HG03097 (cell line): ENCODE measurements around the gene QPRT.
A peak's percentile ranks its signal among the peaks of the same experiment; 100 is the strongest.
"Not testable (repeated sequence)": the region's sequence is repeated elsewhere in the genome, so short reads cannot be mapped to it uniquely, and the experiment has no call there.

Experiments used
- ATAC-seq: cut with Tn5 transposase; IDR thresholded peaks from one replicate; pipeline ENCODE4 v1.9.1; 2021; ENCODE audit not compliant: unreplicated experiment, low FRiP score

QPRT gene

DNA sequence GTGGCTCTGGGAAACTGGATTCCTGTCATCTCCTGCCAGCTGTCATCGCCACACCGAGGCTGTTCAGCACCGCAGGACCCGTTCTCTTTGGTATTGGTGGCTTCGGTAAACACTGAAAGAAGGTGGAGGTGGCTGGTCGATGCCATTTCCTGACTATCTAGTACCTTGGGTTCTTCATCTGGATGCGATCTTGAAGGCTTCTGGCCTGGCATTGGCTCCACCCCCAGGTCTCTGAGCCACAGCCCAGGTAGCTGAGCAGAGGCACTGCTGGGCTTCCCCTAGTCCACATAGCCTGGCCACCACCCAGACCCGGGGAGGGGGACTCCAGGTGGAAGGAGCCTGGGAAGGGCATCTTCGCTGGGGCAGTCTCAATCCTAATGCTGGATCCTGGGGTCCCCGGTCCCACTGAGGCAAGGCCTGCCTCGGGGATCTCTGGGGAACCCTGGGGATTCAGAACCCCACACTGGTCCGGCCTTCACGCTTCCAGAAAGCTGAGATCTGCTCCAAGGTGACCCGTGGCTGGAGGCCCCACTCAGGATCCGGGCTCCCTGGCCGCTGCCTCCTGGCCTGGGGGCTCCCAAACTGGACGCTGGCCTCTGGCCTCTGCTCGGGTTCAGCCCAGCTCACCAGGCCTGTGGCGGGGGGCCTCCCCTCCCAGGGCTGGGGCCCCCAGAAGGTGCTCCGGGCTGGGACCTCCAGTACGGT is 65.0 kb downstream of the QPRT start:
- ATAC-seq: no peak

DNA sequence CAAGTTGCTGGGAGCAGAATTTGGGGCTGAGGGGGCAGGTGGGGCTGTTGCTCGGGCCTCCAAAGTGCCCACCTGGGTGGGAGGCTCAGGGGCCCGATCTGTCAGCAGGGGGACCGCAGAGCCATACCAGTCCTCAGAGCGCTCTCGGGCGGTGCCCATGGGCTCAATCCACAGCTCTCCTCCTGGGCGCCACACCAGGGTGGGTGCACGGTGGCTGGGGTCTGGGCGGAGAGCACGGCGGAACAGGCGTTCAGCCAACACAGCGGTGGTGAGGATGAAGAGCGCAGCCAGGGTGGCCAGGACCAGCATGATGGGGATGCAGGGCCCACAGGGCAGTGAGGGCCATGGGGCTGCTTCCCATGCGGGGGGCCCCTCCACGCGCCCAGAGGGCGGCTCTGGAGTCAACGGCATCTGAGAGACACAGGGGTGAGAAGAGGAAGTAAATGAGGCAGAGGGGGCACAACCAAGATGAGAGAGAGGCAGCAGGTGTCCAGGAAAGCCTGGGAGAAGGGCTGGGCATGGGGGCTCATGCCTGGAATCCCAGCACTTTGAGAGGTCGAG is 65.6 kb downstream of the QPRT start:
- ATAC-seq: no peak

DNA sequence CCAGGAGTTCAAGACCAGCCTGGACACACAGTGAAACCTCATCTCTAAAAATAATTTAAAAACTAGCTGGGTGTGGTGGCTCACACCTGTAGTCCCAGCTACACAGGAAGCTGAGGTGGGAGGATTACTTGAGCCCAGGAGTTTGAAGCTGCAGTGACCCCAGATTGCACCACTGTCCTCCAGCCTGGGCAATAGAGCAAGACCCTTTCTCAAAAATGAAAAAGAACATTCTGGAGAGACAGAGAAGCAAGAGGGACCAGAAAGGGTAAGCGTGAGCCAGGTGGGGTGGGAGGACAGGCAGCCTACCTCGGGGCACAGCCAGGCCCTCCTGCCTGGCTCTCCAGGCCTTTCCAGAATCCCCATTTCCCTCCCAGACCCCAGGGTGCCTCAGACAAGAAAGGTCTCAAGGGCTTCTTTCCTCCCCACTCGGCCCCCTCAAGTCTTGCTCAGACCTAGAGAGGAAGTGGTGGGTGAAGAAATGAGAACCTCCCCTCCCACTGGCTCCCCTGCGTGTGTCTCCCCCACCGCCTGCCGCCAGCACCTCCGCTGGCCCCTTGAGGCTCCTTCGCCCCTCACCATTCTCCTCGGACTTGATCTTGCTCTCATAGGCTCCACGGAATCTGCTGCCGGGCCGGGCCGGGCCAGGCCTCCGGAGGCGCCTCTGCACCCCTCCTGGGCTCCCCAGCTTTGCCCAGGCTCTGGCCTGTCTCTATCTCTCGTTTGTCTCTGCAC is 66.3 kb downstream of the QPRT start:
- ATAC-seq: peak; percentile 29

GRCh38 chr16:29745853-29746345 is 66.9 kb downstream of the QPRT start, which contains the start of gene C16orf54:
C16orf54 (minus strand) TSS chr16:29745990; CDS start chr16:29744951, 1,039 bp downstream.
- peak; percentile 80 for ATAC-seq

- ATAC-seq: not testable (repeated sequence)
These were observed 67.5 kb downstream of the QPRT start for GRCh38 chr16:29746518-29746917.
